ENCODE measurements around the gene JAG2. TPM values are rescaled to one million over a fixed set of nuclear protein-coding genes. Genes with fewer than 3 reads are reported as not detected.

The JAG2 gene
- total RNA-seq, 4 donors from 2014 or later = 20.7 to 29.4 (median 23.3) TPM

- WGBS, 2 donors = 75 to 83% methylated on average over 2 of the region's 2 CpGs
- intact Hi-C loops (cut with DNase I) = no loop called here
- H3K36me3 ChIP-seq = no peaks in the 10 kb centered on the region
- no peak for DNase-seq
- peaks cover 0 to 22% (median 0%) of the 10 kb centered on the region in 4 donors for H3K27me3 ChIP-seq
- H3K9me3 ChIP-seq = peaks cover 0 to 10% (median 10%) of the 10 kb centered on the region in 3 donors
- no peak overlapping the region for H3K4me3 ChIP-seq
- H3K4me1 ChIP-seq = peaks cover 0 to 8% (median 6%) of the 10 kb centered on the region in 3 donors
- TF ChIP-seq POLR2A (IDR thresholded peaks at IDR 0.05) (no peak), CTCF (IDR thresholded peaks at IDR 0.05) (no peak)
- no peak overlapping the region for H3K27ac ChIP-seq
These were observed 37.3 kb downstream of the JAG2 start for GRCh38 chr14:105131241-105131640.

- H3K36me3 ChIP-seq = no peaks in the 10 kb centered on the region
- WGBS, 2 donors = 50 to 52% methylated on average over 4 to 5 of the region's 5 CpGs
- H3K4me3 ChIP-seq = no peak overlapping the region
- intact Hi-C loops (cut with DNase I) = no loop called here
- peaks cover 0 to 10% (median 10%) of the 10 kb centered on the region in 3 donors for H3K9me3 ChIP-seq
- H3K4me1 ChIP-seq = peaks cover 0 to 8% (median 6%) of the 10 kb centered on the region in 3 donors
- H3K27ac ChIP-seq = no peak overlapping the region
- H3K27me3 ChIP-seq = peaks cover 0 to 47% (median 0%) of the 10 kb centered on the region in 4 donors
- DNase-seq = no peak
- TF ChIP-seq POLR2A (IDR thresholded peaks at IDR 0.05) (no peak), CTCF (IDR thresholded peaks at IDR 0.05) (no peak)
These were observed 40.5 kb downstream of the JAG2 start for GRCh38 chr14:105128059-105128458.

GRCh38 chr14:105126981-105127329, 41.6 kb downstream of the JAG2 start:
- intact Hi-C loops (cut with DNase I) = no loop called here
- no peak overlapping the region for H3K4me3 ChIP-seq
- no peak for DNase-seq
- TF ChIP-seq POLR2A (IDR thresholded peaks at IDR 0.05) (no peak), CTCF (IDR thresholded peaks at IDR 0.05) (no peak)
- WGBS, 2 donors = 13 to 14% methylated on average over 4 to 8 of the region's 9 CpGs
- peaks cover 0 to 46% (median 0%) of the 10 kb centered on the region in 4 donors for H3K27me3 ChIP-seq
- no peaks in the 10 kb centered on the region for H3K36me3 ChIP-seq
- peaks cover 0 to 12% (median 9%) of the 10 kb centered on the region in 3 donors for H3K9me3 ChIP-seq
- H3K27ac ChIP-seq = no peak overlapping the region
- peaks cover 0 to 8% (median 6%) of the 10 kb centered on the region in 3 donors for H3K4me1 ChIP-seq

GRCh38 chr14:105126126-105126980, 42.2 kb downstream of the JAG2 start:
- TF ChIP-seq POLR2A (IDR thresholded peaks at IDR 0.05) = no peak
- no peak for TF ChIP-seq CTCF (IDR thresholded peaks at IDR 0.05)
- Histone ChIP-seq H3K4me3 (no peak overlapping the region), H3K27me3 (peaks cover 0 to 44% (median 0%) of the 10 kb centered on the region in 4 donors), H3K4me1 (peaks cover 0 to 8% (median 6%) of the 10 kb centered on the region in 3 donors), H3K27ac (no peak overlapping the region), H3K36me3 (no peaks in the 10 kb centered on the region), H3K9me3 (peaks cover 0 to 10% (median 3%) of the 10 kb centered on the region in 3 donors)
- no peak for DNase-seq
- 55 to 61% methylated on average over 11 to 20 of the region's 22 CpGs for whole genome bisulfite sequencing, 2 donors
- intact Hi-C loops (cut with DNase I) = no loop called here

GRCh38 chr14:105124823-105125222, 43.8 kb downstream of the JAG2 start:
- intact Hi-C loops (cut with DNase I) = no loop called here
- TF ChIP-seq POLR2A (IDR thresholded peaks at IDR 0.05) = no peak
- TF ChIP-seq CTCF (IDR thresholded peaks at IDR 0.05) = no peak
- WGBS, 2 donors = 65 to 76% methylated on average over 3 to 5 of the region's 5 CpGs
- Histone ChIP-seq H3K27me3 (peaks cover 0 to 44% (median 0%) of the 10 kb centered on the region in 4 donors), H3K36me3 (no peaks in the 10 kb centered on the region), H3K27ac (no peak overlapping the region), H3K4me3 (no peak overlapping the region), H3K4me1 (peaks cover 6 to 19% (median 7%) of the 10 kb centered on the region in 3 donors), H3K9me3 (peaks cover 0 to 10% (median 0%) of the 10 kb centered on the region in 3 donors)
- no peak for DNase-seq

All from esophagus squamous epithelium (tissue), 5 donors.